Karpas-422 (cell line): ENCODE results near the gene IVD. TPM values are rescaled to one million over a fixed set of nuclear protein-coding genes. Genes with fewer than 3 reads are reported as not detected.

Source experiments
- DNase-seq: peaks from one replicate; pipeline ENCODE4 v3.0.0-alpha.2; 2015
- H2AFZ ChIP-seq: fragments of 200-600 bp; sonication (generic); 2 replicates; pipeline ENCODE4 v1.6.1; 2014; ENCODE audit warnings: antibody characterized with exemption, low read length, mixed read lengths
- H3K27ac ChIP-seq: fragments of 200-600 bp; sonication (generic); 2 replicates; pipeline ENCODE4 v1.5.1; 2014; ENCODE audit warnings: mild to moderate bottlenecking, low read length, moderate library complexity
- H3K27me3 ChIP-seq: fragments of 200-600 bp; sonication (generic); 2 replicates; pipeline ENCODE4 v1.6.1; 2014; ENCODE audit warnings: low read length, mixed read lengths
- H3K36me3 ChIP-seq: fragments of 200-600 bp; sonication (generic); 2 replicates; pipeline ENCODE4 v1.6.1; 2014; ENCODE audit warnings: low read length, mixed read lengths; ENCODE audit not compliant: insufficient read depth
- H3K4me1 ChIP-seq: fragments of 200-600 bp; sonication (generic); 2 replicates; pipeline ENCODE4 v1.6.1; 2014; ENCODE audit warnings: mild to moderate bottlenecking, low read length, mixed read lengths
- H3K4me2 ChIP-seq: fragments of 200-600 bp; sonication (generic); 2 replicates; pipeline ENCODE4 v1.6.1; 2014; ENCODE audit warnings: low read length, low read depth, mild to moderate bottlenecking; ENCODE audit not compliant: poor library complexity, severe bottlenecking
- H3K4me3 ChIP-seq: fragments of 200-600 bp; sonication (generic); 2 replicates; pipeline ENCODE4 v1.5.1; 2014; ENCODE audit warnings: mild to moderate bottlenecking, antibody characterized with exemption, low read length, mixed read lengths
- H3K79me2 ChIP-seq: fragments of 200-600 bp; sonication (generic); 2 replicates; pipeline ENCODE4 v1.6.1; 2014; ENCODE audit warnings: mild to moderate bottlenecking, low read length, mixed read lengths
- H3K9ac ChIP-seq: fragments of 200-600 bp; sonication (generic); 2 replicates; pipeline ENCODE4 v1.6.0; 2014; ENCODE audit warnings: low read length
- H3K9me2 ChIP-seq: fragments of 200-600 bp; sonication (generic), shearing (Covaris generic); replicated peaks from 2 replicates; pipeline ENCODE4 v1.6.0; 2014; ENCODE audit warnings: mild to moderate bottlenecking, low read length, moderate library complexity; ENCODE audit not compliant: insufficient read depth
- H3K9me3 ChIP-seq: fragments of 300-700, 200-600 bp; sonication (generic); 2 replicates; pipeline ENCODE4 v1.6.1; 2014; ENCODE audit warnings: low read length, mixed read lengths
- H4K20me1 ChIP-seq: fragments of 200-600 bp; sonication (generic); 2 replicates; pipeline ENCODE4 v1.6.1; 2014; ENCODE audit warnings: mild to moderate bottlenecking, antibody characterized with exemption, low read length, low read depth; ENCODE audit not compliant: insufficient read depth
- total RNA-seq: library from RNA; depleted of rRNA; stranded (reverse); fragments of >200 nt; shearing (Covaris generic); gene quantifications from 2 replicates; pipeline ENCODE4 v1.2.3, GENCODE V29; 2014; ENCODE audit warnings: low replicate concordance

IVD gene
- total RNA-seq, 1 experiment from 2014 or later: 38.1 TPM

GRCh38 chr15:40436892-40437751 is 31.5 kb downstream of the IVD start:
- H3K4me3 ChIP-seq: 0 out of 2 replicates have a peak overlapping the region, but pooled peaks have one; percentile 0
- H3K4me1 ChIP-seq: peaks cover 33% of the 10 kb centered on the region
- no peaks in the 10 kb centered on the region for H3K9me2 ChIP-seq
- no peaks in the 10 kb centered on the region for H3K9me3 ChIP-seq
- peak overlapping the region; percentile 27; the same call in 1 of the 2 replicates for H3K9ac ChIP-seq
- H2AFZ ChIP-seq: no peak overlapping the region
- no peak overlapping the region for H3K27ac ChIP-seq
- H3K36me3 ChIP-seq: no peaks in the 10 kb centered on the region
- peaks cover 5% of the 10 kb centered on the region for H4K20me1 ChIP-seq
- peak overlapping the region; percentile 21 for H3K4me2 ChIP-seq
- no peaks in the 10 kb centered on the region for H3K27me3 ChIP-seq
- no peak for DNase-seq
- no peaks in the 10 kb centered on the region for H3K79me2 ChIP-seq

- Histone ChIP-seq H3K27me3 (no peaks in the 10 kb centered on the region), H3K4me1 (peaks cover 42% of the 10 kb centered on the region), H3K9ac (no peak overlapping the region), H3K9me2 (no peaks in the 10 kb centered on the region), H3K36me3 (no peaks in the 10 kb centered on the region), H4K20me1 (peaks cover 14% of the 10 kb centered on the region), H3K9me3 (no peaks in the 10 kb centered on the region), H3K27ac (no peak overlapping the region), H2AFZ (no peak overlapping the region), H3K79me2 (peaks cover 7% of the 10 kb centered on the region), H3K4me3 (no peak overlapping the region), H3K4me2 (no peak overlapping the region)
- no peak for DNase-seq
Observed at GRCh38 chr15:40437752-40438687, 32.4 kb downstream of the IVD start.

- Histone ChIP-seq H3K9me3 (no peaks in the 10 kb centered on the region), H3K36me3 (no peaks in the 10 kb centered on the region), H2AFZ (no peak overlapping the region), H3K9me2 (no peaks in the 10 kb centered on the region), H3K4me1 (peaks cover 43% of the 10 kb centered on the region), H3K4me3 (no peak overlapping the region), H3K27ac (no peak overlapping the region), H3K27me3 (no peaks in the 10 kb centered on the region), H3K9ac (no peak overlapping the region), H4K20me1 (peaks cover 21% of the 10 kb centered on the region), H3K79me2 (peaks cover 13% of the 10 kb centered on the region), H3K4me2 (no peak overlapping the region)
- no peak for DNase-seq
Observed at GRCh38 chr15:40438712-40439111, 33.1 kb downstream of the IVD start.

GRCh38 chr15:40439461-40439959 is 33.9 kb downstream of the IVD start:
- H3K4me2 ChIP-seq: peak overlapping the region; percentile 82
- peak overlapping the region; percentile 76 for H3K4me3 ChIP-seq
- no peaks in the 10 kb centered on the region for H3K27me3 ChIP-seq
- H3K36me3 ChIP-seq: no peaks in the 10 kb centered on the region
- no peaks in the 10 kb centered on the region for H3K9me2 ChIP-seq
- H3K4me1 ChIP-seq: peaks cover 43% of the 10 kb centered on the region
- H3K79me2 ChIP-seq: peaks cover 21% of the 10 kb centered on the region
- no peak for DNase-seq
- H3K9ac ChIP-seq: peak overlapping the region; percentile 84
- peak overlapping the region; percentile 79; the same call in 1 of the 2 replicates for H2AFZ ChIP-seq
- no peak overlapping the region for H3K27ac ChIP-seq
- H3K9me3 ChIP-seq: no peaks in the 10 kb centered on the region
- peaks cover 27% of the 10 kb centered on the region for H4K20me1 ChIP-seq

GRCh38 chr15:40439960-40440742 is 34.6 kb downstream of the IVD start:
- H3K4me1 ChIP-seq: peaks cover 43% of the 10 kb centered on the region
- DNase-seq: peak; percentile 62
- H3K4me3 ChIP-seq: peak overlapping the region; percentile 76
- no peak overlapping the region for H3K27ac ChIP-seq
- H3K27me3 ChIP-seq: no peaks in the 10 kb centered on the region
- peaks cover 33% of the 10 kb centered on the region for H4K20me1 ChIP-seq
- peak overlapping the region; percentile 84 for H3K9ac ChIP-seq
- H2AFZ ChIP-seq: peak overlapping the region; percentile 79
- H3K9me2 ChIP-seq: no peaks in the 10 kb centered on the region
- peak overlapping the region; percentile 82 for H3K4me2 ChIP-seq
- H3K9me3 ChIP-seq: no peaks in the 10 kb centered on the region
- H3K36me3 ChIP-seq: no peaks in the 10 kb centered on the region
- peaks cover 27% of the 10 kb centered on the region for H3K79me2 ChIP-seq

- H2AFZ ChIP-seq: peak within 1 kb of the TSS; percentile 79
- peak; percentile 98 for DNase-seq
- H3K79me2 ChIP-seq: peaks cover 35% of the 10 kb centered on the region
- no peaks in the 10 kb centered on the region for H3K36me3 ChIP-seq
- H3K9me2 ChIP-seq: no peaks in the 10 kb centered on the region
- H3K27ac ChIP-seq: no peak within 1 kb of the TSS
- peak within 1 kb of the TSS; percentile 85 for H3K9ac ChIP-seq
- H3K4me1 ChIP-seq: peaks cover 43% of the 10 kb centered on the region
- no peaks in the 10 kb centered on the region for H3K9me3 ChIP-seq
- peak within 1 kb of the TSS; percentile 79 for H3K4me3 ChIP-seq
- peaks cover 41% of the 10 kb centered on the region for H4K20me1 ChIP-seq
- no peaks in the 10 kb centered on the region for H3K27me3 ChIP-seq
- peak within 1 kb of the TSS; percentile 83 for H3K4me2 ChIP-seq
Observed at GRCh38 chr15:40440743-40441564, 35.4 kb downstream of the IVD start, which contains the start of gene BAHD1. Gene BAHD1 (plus strand): TSS chr15:40440953. CDS start chr15:40458465, 17,512 bp downstream.
